Measurements from ENCODE around the gene FRMPD4. TPM values are rescaled to one million over a fixed set of nuclear protein-coding genes. Genes with fewer than 3 reads are reported as not detected.

The FRMPD4 gene
- total and polyA plus RNA-seq, 2 of the 13 experiments (the other 11 are each of a cell fraction or from before 2014, with no cell fraction given) = not detected

GRCh38 chrX:12170755-12171154, 32.5 kb downstream of the FRMPD4 start (continued):
- TF ChIP-seq LRRFIP1 (CRISPR knock-in tag; conservative IDR thresholded peaks at IDR 0.05) (no peak), TIGD3 (CRISPR knock-in tag; IDR thresholded peaks at IDR 0.05; ENCODE audit: borderline replicate concordance) (no peak), ZNF766 (CRISPR knock-in tag; IDR thresholded peaks at IDR 0.05; ENCODE audit: borderline replicate concordance) (no peak), ZNF383 (CRISPR knock-in tag; IDR thresholded peaks at IDR 0.05; ENCODE audit: borderline replicate concordance) (no peak), RFXANK (CRISPR knock-in tag; IDR thresholded peaks at IDR 0.05) (no peak), ZNF589 (CRISPR knock-in tag; conservative IDR thresholded peaks at IDR 0.05) (no peak), ZFP1 (CRISPR knock-in tag; IDR thresholded peaks at IDR 0.05) (no peak), MXI1 (IDR thresholded peaks at IDR 0.05; ENCODE audit: borderline replicate concordance, low read depth, low read length) (no peak), REL (CRISPR knock-in tag; conservative IDR thresholded peaks at IDR 0.05) (no peak), ZBTB26 (CRISPR knock-in tag; IDR thresholded peaks at IDR 0.05; ENCODE audit: borderline replicate concordance) (no peak)

All from HepG2 (cell line).